OCI-LY7 (cell line): ENCODE measurements around the gene MAP3K10.

Experiments
- EZH2phosphoT487 ChIP-seq: fragments of 200-600 bp; sonication (generic); IDR thresholded peaks from 2 replicates; pipeline ENCODE4 v1.6.1; 2018; ENCODE audit warnings: low read depth, borderline replicate concordance, mild to moderate bottlenecking, mixed run types, antibody characterized with exemption, low read length, moderate library complexity, mixed read lengths
- TF ChIP-seq, protein P1 (sequence below): fragments of 200-600 bp; sonication (generic); conservative IDR thresholded peaks from 2 replicates; pipeline ENCODE4 v1.5.1; 2014; ENCODE audit warnings: mild to moderate bottlenecking, antibody characterized with exemption, low read length, moderate library complexity, mixed read lengths

DNA sequence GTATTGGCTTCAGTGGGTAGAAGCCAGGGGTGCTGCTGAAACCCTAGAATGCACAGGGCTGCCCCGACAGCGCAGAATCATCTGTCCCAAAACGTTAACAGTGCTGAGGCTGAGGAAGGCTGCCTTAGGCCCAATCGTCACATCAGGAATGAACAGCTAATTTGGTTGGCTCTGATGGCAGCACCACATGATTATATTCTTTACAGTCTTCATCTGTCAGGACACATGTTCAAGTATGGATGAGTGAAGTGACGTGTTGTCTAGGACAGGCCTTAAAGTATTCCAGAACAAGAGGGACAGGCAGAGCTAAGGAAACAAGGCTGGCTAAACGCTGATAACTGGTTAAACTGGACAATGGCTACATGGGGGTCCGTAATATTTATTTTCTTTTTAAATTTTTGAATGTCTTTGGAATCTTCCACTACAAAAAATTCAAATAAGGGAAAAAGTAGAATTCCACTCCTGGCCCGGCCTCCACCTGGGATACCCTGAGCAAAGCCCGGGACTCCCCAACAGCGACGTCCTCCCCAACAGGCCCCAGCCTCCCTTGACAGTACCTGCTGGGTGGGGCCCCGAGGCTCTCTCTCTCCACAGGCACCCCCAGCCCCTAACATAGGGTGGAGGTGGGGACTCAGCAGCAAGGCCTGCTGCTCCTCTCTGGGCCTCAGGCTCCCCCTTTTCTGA lies 50.0 kb downstream of the MAP3K10 start:
- TF ChIP-seq, protein P1, sequence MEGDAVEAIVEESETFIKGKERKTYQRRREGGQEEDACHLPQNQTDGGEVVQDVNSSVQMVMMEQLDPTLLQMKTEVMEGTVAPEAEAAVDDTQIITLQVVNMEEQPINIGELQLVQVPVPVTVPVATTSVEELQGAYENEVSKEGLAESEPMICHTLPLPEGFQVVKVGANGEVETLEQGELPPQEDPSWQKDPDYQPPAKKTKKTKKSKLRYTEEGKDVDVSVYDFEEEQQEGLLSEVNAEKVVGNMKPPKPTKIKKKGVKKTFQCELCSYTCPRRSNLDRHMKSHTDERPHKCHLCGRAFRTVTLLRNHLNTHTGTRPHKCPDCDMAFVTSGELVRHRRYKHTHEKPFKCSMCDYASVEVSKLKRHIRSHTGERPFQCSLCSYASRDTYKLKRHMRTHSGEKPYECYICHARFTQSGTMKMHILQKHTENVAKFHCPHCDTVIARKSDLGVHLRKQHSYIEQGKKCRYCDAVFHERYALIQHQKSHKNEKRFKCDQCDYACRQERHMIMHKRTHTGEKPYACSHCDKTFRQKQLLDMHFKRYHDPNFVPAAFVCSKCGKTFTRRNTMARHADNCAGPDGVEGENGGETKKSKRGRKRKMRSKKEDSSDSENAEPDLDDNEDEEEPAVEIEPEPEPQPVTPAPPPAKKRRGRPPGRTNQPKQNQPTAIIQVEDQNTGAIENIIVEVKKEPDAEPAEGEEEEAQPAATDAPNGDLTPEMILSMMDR: no peak
- no peak for TF ChIP-seq EZH2phosphoT487
